ENCODE results near the gene WDR18. TPM values are rescaled to one million over a fixed set of nuclear protein-coding genes. Genes with fewer than 3 reads are reported as not detected.

WDR18 gene
- total RNA-seq, 1 experiment from 2014 or later = 124 TPM

GRCh38 chr19:1018932-1019615 lies 34.9 kb downstream of the WDR18 start:
- Histone ChIP-seq H3K4me3 (replicated peaks in 1 of 2; ENCODE audit: low read depth in 1 of 2, low read length in 2 of 2) (peak overlapping the region; percentile 94 to 97), H2AFZ (ENCODE audit: low read depth, low read length, poor library complexity, severe bottlenecking) (no peak overlapping the region), H3K27me3 (ENCODE audit: insufficient read depth, low read length) (no peaks in the 10 kb centered on the region), H3K4me1 (ENCODE audit: control insufficient read depth in 1 of 2, insufficient read depth in 2 of 2, low read length in 2 of 2) (peaks cover 37 to 54% of the 10 kb centered on the region in 2 experiments), H3K9me2 (ENCODE audit: insufficient read depth) (no peaks in the 10 kb centered on the region), H4K20me1 (ENCODE audit: insufficient read depth) (no peaks in the 10 kb centered on the region; the same call in 1 of the 2 replicates), H3K27ac (ENCODE audit: low read depth, low read length) (peak overlapping the region; percentile 86), H3K36me3 (ENCODE audit: control insufficient read depth in 1 of 2, insufficient read depth in 2 of 2, low read length in 2 of 2) (peaks cover 0 to 16% of the 10 kb centered on the region in 2 experiments; a peak in 2 of 4 replicates), H3K79me2 (ENCODE audit: insufficient read depth, low read length) (peaks cover 69% of the 10 kb centered on the region), H3K9ac (ENCODE audit: low read length) (peak overlapping the region; percentile 99), H3K9me3 (ENCODE audit: control insufficient read depth in 1 of 2, insufficient read depth in 1 of 2, low read depth in 1 of 2, low read length in 2 of 2) (no peaks in the 10 kb centered on the region), H3K4me2 (ENCODE audit: low read length) (peak overlapping the region; percentile 99)
- ATAC-seq (no peak), DNase-seq (ENCODE audit: low read depth, low spot score) (no peak)
- POLR2A ChIA-PET = interaction anchor here (0.5 kb wide), 1 partner anchor 24 kb away, joined by 3 read pairs; no protein-coding TSS in a partner anchor
- no TSS peak for BruUV-seq (replicated peaks)
- CTCF ChIA-PET = interaction anchor here (1.0 kb wide), 1 partner anchor 35 kb away, joined by 3 read pairs; the partner anchor contains the start of gene WDR18
- RAD21 ChIA-PET (ENCODE audit: low non-redundant PET in 1 of 2, low total read pairs in 2 of 2, uncharacterized antibody in 2 of 2, unreplicated experiment in 2 of 2) = interaction anchor here in 1 of 2 experiments (0.5 kb wide), 1 partner anchor 140 kb away, joined by 5 read pairs; no protein-coding TSS in a partner anchor
- intact Hi-C loops (cut with micrococcal nuclease) = no loop called here
- TF ChIP-seq CEBPB (IDR thresholded peaks at IDR 0.05; ENCODE audit: low read depth) (no peak), YY1 (IDR thresholded peaks at IDR 0.05; ENCODE audit: extremely low read depth, insufficient replicate concordance, low read depth, low read length) (no peak), REST (IDR thresholded peaks at IDR 0.05; ENCODE audit: low read depth) (no peak), ZNF274 (IDR thresholded peaks at IDR 0.05; ENCODE audit: low read depth, low read length) (no peak), ZFX (IDR thresholded peaks at IDR 0.05) (no peak), ZBTB33 (IDR thresholded peaks at IDR 0.05; ENCODE audit: extremely low read depth, insufficient replicate concordance, low read length) (no peak), TCF7L2 (IDR thresholded peaks at IDR 0.05; ENCODE audit: borderline replicate concordance, extremely low read depth, insufficient read depth, insufficient read length) (no peak), JUND (IDR thresholded peaks at IDR 0.05) (no peak), MAX (IDR thresholded peaks at IDR 0.05) (no peak), POLR2A (IDR thresholded peaks at IDR 0.05; ENCODE audit: borderline replicate concordance, extremely low read depth, insufficient read depth, insufficient read length) (no peak), EGR1 (IDR thresholded peaks at IDR 0.05; ENCODE audit: low read depth) (no peak), POLR2AphosphoS5 (IDR thresholded peaks at IDR 0.05; ENCODE audit: low read depth, low read length) (no peak), EZH2 (IDR thresholded peaks at IDR 0.05) (no peak), FOSL1 (IDR thresholded peaks at IDR 0.05; ENCODE audit: low read depth) (no peak), CTCF (IDR thresholded peaks at IDR 0.05 in 2 of 3, conservative IDR thresholded peaks at IDR 0.05 in 1 of 3; ENCODE audit: borderline replicate concordance in 1 of 3, insufficient read depth in 1 of 3, low read depth in 2 of 3, low read length in 2 of 3) (no peak), CBX3 (IDR thresholded peaks at IDR 0.05; ENCODE audit: low read depth) (no peak), ELF1 (IDR thresholded peaks at IDR 0.05; ENCODE audit: borderline replicate concordance, low read depth) (no peak), ATF3 (IDR thresholded peaks at IDR 0.05) (no peak), EZH2phosphoT487 (IDR thresholded peaks at IDR 0.05; ENCODE audit: borderline replicate concordance) (no peak)

Data from HCT116 (cell line).